GM19397 (cell line): Measurements from ENCODE around the gene BMP7.
"Not testable (repeated sequence)": the region's sequence is repeated elsewhere in the genome, so short reads cannot be mapped to it uniquely, and the experiment has no call there.

ENCODE experiments used
- ATAC-seq: cut with Tn5 transposase; IDR thresholded peaks from one replicate; pipeline ENCODE4 v1.9.1; 2021; ENCODE audit warnings: mild to moderate bottlenecking, moderate library complexity; ENCODE audit not compliant: unreplicated experiment

BMP7 gene

DNA sequence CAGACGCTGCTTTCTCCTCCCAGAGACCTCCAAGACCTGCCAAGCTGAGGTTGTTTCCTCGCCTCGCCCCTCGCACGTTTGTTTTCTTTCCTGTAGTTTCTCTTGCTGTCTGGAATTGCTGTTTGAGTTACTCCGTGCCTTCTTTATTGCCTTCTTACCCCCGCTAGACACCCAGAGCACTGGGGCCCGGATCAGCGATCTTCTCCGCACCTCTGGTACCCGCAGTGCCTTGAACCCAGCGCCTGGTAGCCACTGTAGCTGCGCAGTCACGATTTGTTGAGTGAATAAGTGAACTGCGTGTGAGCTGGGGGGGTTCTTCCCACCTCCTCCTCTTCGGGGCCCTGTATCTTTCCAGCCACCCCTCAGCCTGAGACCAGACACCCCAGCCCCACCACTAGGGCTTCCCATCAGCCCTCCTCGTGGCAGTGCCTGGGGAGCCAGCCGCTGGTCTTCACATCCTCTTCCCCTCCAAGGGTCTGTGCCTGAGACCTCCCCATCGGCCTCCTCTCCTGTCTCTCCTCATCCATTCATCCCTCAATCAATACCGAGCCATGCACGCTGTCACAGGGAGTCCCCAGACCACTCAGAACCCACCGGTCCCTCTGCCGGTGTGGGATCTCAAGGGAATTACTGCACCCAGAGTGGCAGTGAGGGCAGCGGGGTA lies 849 bp upstream of the BMP7 start:
- no peak for ATAC-seq

DNA sequence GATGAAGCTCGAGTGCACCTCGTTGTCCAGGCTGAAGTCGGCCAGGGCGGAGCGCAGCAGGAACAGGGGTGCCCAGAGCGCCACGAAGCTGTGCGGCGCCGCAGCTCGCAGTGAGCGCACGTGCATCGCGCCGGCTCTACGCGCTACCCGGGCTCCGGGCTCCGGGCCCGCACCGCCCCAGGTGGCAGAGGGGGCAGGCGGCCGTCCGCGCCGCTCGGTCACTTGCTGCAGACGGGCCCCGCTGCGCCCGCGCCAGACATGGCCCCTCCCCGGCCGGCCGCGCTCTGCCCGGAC lies 497 bp downstream of the BMP7 start:
- ATAC-seq: no peak

DNA sequence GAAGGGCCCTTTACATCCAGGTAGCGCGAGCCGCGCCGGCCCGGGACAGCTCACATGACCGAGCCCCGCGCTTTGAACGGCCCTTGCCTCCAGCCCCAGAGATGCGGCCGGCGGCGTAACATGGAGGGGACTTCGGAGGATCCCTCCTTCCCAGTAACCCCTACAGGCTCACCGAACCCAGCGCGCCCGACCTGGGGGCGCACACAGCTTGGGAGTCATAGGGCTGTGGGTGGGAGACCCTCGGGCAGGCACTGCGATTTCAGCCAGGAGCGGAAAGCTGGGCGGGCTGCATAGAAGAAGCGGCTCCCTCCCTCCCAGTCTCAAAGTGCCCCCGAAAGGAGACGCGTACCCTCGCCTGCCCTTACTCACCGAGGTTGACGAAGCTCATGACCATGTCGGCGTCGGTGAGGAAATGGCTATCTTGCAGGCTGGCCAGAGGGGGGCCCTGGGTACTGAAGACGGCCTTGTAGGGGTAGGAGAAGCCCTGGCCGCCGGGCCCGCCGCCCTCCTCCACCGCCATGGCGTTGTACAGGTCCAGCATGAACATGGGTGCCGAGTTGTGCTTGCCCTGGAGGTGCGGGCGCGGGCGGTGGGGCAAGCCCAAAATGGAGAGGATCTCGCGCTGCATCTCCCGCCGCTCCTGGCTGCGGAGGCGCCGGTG lies 975 bp downstream of the BMP7 start:
- no peak for ATAC-seq

DNA sequence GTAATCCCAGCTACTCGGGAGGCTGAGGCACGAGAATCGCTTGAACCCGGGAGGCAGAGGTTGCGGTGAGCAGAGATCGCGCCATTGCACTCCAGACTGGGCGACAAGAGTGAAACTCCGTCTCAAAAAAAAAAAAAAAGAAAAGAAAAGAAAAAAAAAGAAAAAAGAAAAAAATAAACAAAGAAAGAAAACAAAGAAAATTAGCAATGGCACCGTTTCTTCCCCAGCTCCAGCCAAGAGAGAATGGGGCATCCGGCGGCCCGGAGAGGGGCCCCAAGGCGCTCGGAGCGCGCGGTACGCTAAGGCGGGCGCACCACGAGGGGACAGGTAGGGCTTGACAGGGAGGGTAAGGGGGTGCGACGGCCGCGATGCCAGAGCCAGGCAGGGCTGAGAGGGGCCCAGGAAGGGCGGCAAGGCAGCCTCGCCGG lies 1.5 kb downstream of the BMP7 start:
- not testable (repeated sequence) for ATAC-seq

DNA sequence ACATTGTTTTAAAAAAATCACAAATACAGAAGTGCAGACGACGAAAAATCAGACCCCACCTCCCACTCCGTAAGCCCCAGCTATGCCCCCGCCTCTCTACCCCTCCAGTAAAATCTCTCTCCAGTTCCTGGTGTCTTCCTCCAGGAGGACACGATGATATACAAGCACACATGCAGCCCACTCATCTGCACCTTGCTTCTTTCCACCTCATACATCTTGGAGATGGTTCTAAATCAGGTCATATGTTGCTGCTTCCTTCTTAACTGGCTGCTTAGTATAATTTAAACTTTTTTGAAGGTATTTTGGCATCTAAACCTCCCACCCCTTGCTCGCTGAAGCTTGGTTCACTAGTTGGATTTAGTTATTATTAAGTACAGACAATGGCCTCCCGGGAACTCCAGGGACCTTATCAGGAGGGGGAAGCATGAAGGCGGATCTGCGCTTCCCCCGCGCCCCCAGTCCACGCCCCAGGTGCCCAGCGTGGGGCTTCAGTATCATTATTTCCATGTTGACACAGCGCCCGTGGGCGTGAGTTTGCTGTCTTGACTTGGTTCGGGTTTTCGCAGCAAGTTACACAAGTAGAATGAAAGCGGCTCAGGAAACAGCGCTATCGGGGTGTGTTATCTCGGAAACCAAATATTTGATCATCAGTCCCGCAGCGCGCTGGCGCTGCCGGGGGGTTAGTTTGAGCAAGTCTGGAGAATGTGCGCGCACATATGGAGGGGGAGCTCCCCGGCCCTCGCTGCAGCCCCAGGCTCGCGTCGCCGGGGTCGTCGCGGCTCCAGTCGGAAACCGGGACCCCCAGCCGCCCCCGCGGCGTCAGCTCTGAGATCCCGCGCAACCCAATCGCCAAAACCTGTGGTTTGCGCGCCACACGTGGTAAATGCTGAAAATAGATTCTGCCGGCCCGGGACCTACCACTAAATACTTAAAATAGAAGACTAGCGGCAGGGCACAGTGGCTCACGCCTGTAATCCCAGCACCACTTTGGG lies 2.3 kb downstream of the BMP7 start:
- no peak for ATAC-seq

DNA sequence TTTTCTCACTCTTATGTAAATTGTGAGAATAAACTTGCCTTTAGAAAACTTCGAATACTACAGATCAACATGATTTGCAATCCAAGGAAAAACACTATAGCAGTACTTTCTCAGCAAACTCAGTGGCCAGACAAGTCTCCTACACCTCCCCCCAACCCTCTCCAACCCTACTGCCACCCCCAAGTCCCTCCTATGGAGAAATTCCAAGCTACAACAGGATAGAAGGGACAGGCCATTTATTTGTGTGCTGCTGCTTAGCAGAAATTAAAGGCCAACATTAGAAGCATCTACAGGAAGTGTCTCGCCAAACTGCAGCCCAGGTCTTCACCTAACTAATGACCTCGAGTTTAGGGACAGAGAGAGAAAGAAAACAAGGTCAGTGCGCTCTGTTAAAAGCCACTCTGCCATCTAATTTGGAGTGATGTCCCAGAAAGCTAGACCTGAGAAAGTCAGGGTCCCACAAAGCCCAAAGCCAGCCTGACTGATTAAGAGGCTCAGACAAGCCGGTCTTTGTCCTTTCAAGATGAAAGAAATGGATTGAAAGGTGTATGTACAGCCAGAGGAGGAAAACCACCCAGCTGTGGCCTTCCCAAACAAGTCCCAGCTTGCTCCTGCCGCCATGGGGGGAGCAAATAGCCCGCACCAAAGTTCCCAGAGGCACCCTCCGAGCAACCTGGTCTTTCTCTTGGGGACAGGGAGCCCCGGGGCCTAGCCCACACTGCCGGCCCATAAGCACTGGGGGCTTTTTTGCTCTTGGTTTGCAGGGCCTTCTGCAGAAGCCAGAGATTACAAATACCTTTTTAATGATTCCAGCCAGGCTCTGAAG lies 3.4 kb downstream of the BMP7 start:
- ATAC-seq: no peak

DNA sequence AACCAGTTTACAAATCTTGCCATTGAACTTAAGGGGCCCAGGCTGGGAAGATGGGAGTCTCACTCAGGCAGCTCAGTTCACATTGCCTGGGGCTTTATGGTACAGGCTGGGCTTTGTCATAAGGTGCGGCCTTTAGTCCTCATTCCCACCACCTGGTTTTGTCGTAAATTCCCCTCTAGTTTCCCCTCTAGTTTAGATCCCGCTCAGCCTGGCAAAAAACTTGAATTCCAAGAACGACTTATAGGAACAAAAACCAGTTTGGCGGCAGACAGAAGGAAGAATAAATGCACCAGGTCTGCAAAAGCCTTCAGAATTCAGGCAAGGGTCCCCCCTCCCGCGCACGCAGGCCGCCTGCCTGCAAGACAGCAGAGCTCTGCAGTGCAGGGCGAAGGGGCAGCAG lies 4.1 kb downstream of the BMP7 start:
- no peak for ATAC-seq

DNA sequence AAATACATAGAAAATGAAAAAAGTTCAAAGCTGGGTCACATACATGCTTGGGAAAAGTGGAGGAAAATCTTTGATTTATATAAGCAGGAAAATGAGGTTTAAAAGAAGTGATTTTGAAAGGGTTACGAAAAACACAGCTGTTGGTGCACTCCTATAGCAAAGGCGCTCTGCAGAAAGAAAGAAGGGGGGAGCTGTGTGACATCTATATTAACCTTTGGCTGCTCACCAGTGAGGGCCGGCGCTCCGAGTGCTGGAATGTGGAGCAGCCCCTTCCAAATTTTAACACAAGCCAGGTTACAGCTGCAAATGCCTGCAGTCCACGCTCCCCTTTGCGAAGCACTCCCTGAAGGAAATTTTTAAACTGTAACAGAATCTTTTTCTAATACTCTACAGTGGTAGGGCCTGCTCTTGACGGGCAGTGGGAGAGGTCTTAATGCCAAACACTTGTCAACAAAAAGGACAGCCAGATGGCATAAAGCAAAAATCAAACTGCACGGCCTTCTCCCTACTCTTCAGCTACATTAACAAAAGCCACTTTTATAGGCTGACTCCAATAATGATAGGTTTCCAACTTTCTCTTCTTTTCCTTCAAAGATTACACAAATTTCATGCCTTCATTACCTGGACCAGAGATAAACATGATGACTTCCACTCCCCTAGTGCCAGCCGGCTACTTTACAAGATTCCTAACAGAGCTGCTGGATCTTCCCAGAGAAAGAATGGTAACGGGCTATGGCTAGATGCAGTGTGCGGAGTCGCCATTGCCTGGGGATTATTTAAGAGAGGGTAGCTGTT lies 4.8 kb downstream of the BMP7 start:
- ATAC-seq: no peak

DNA sequence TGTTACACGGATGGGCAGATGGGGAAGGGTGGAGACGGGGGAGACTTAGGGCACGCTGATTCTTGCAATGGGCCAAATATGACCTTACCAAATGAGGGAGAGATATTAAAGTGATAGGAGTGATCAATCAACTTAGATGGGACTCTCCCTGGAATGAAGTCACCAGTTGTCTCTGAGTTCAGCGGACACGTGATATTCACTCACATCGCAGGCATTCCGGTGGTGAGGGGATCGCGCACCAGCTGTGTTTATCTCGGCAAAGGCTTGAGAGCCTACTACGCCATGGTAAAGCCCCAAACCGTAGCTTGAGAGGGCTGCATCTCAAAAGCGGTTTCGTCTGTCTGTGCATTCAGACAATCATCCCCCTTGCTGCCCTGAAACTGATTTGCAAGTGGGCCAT lies 5.5 kb downstream of the BMP7 start:
- no peak for ATAC-seq

DNA sequence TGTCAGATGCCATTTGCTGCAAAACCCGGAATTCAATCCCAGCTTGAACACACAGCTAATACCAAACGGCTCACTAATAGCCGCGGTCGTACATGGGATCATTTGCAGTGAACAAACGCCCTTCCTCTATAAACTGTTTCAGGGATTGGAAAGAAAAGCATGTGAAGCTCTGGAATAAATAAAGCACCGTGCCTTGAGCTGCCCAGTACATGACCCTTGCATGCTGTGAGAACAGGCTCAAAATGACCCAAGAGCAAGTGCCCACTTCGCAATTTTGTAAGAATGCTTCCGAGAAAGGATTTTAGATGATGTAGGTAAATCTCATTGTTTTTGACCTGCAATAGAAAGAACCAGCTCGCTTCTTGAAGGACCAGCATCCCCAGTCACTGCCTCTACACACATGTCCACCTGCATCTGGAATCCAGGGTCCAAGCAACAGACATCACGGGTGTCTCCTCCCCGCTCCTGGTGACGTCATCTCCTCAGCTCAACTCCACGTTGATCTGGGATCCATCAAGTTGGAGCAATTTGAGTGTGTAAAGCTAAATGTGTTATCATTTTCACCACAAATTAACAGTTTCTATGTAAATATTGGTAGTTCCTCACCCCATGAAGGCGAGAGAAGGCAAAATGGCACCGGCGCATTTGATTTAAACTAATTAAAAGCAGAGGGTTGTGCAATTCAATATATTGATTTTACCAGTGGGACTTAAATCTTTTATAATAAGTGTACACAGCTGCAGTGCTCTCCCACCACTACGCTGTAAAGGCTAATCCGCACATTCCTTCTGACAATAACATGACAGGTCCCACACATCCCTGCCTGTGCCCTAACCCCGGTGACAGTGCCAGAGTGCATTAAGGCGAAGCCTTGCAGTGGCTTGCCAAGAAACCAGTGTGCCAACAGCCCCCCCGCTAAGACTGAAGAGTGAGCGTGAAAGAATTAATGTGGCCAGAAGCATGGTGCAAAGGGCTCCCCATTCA lies 6.2 kb downstream of the BMP7 start:
- ATAC-seq: no peak

DNA sequence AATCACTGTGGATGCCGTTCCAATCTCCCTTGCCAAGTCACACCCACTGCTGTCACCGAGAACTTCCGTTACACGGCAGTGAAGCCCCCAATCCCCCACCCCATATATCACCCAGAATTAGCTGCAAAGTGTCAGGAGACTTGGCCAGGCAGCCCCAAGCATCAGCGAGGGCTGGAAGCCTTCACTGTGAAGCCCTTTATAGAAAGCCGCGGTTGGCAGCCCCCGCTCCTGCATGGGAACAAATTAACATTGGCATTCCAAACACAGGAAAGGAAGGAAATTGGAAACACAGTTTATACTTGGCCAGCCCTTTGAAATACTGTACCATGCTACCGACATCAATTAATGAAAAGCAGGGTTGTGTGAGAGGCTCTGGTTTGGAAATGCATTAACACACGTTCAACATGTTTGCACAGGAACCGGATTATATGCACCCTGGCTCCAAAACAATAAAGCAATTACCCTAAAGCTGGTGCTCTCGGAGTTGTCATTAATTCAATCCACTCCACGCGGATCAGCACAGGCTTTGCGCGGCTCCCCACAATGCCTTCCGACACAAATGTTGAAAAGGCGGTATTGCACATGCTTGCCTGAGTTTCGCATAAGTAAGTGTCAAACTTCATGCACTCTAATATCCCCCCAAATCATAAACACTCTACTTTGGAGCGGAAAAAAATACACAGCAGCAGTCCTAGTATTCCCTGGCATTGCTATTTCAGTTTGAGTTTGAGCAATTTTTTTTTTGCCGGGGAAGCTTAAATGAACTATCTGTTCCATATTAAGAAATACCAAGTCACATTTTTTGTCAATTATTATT lies 7.1 kb downstream of the BMP7 start:
- no peak for ATAC-seq

DNA sequence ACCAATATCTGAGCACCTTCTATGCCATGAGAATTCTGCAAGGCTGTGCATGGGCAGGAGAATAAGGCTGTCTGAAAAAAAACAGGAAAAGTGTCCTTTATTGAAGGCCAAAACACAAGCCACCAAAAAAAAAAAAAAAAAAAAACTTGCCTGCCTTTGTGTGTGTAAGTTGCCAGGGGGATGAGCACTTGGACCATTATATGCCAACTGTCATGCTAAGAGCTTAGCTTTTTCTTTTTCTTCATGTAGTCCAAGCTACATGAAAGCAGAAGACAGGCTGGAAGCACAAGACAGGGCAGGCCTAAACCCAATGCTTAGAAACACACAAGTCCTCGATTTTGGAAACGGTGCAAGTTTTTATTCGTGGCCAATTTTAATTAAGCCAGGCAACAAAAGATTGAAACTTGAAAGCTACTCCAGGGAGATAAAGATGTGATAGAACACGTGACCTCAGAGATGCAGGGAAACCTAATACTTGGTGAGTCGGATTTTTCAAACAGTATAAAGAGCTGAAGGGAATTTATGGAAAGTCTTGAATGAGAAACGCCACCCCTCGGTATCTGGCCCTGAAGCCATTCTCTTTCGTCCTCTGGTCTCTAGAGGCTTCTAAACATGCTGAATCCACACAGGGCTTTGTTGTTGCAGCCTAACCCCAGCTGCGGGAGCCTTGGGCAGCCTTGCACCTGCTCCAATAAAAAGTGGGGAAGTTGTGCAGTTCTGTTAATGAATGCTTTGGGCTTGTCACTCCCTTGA lies 8.6 kb downstream of the BMP7 start:
- no peak for ATAC-seq

DNA sequence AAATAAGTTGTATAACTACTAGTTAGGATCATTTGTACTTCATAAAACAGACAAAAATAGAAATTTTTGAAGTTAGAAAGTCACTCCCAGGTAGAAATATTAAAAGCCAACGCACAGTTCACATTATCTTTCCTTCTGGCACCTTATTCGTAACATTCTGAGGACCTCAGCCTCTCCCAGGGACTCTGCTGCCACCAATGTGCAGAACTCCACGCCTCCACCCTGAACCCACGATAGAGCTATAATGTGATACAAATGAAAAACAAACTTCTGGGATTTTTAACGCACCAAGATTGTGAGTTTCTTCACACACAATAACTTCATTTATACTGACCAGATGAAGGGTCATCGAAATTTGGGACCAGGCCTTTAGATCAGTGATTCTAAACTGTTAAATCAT lies 9.5 kb downstream of the BMP7 start:
- ATAC-seq: no peak

DNA sequence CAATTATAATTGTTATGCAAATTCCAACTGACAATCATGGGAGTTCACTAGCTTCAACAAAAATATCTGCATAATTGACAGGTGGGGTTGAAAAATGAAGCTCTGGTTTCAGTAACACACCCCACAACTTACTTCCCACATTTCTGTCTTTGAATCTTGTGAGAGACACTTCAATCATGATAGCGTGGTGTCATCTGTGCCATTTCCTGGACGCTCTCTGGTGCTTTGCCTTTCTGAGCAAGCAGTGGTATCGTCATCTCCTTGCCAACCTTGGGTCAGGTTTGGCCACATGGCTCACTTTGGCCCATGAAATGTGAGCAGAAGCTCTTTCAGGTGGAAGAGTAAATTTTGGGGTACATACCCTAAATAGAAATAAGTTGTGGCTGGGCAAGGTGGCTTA lies 10.2 kb downstream of the BMP7 start:
- no peak for ATAC-seq

DNA sequence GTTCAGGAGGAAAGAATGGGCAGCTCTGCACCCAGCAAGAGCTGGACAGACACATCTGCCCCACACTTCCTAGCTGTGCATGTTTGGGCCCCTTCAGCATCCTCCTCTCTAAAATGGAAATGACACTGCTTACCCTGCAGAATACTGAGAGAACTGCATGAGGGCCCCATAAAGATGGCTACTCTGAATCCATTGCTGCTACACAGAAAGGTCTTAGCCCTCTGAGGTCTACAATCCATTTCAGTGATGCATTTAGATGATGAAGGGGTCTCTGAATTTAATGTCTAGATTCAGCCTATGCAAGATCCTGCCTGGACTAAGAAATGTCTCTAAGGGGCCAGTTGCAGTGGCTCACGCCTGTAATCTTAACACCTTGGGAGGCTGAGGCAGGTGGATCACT lies 11.3 kb downstream of the BMP7 start:
- ATAC-seq: no peak

DNA sequence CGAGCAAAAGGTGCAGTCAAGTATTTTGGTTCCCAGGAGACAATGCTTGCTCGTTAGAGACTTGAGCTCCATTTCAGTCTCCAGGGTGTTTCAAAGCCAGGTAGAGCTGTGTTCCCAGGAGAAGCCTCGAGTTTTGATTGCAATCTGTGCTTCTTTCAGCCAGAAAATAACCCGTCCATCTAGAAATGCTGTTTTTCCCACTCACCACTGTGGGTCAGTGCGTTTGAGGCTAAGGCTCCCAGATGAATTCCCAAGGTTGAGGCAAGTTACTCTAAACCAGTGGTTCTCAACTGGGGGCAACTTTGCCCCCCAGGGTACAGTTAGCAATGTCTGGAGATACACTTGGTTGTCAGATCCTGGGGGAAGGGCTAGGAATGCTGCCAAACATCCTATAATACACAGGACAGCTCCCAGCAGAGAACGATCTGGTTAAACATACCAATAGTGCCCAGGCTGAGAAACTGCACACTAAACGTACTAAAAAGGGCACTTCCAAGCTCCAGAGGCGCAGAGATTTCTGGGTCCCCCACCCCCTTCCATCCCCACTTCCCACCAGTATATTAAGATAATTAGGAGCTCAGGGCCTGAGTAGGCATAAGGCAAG lies 13.8 kb downstream of the BMP7 start:
- ATAC-seq: no peak

DNA sequence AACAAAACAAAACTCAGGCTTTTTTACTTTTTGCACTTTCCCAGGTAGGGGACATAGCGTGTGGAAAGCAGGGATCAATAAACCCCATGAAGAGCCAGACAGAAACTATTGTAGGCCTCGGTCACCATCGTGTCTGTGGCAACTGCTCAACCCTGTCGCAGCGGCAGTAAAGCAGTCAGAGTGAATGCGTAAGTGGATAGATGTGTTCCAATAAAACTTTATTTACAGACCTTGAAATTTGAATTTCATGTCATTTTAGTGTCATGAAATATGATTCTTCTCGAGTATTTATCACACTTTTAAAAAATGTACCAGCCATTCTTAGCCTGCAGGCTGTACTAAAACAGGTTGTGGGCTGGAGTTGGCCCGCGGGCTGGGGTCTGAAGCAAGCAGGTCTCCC lies 14.5 kb downstream of the BMP7 start:
- no peak for ATAC-seq
